ENCODE results near the gene TLX2. TPM values are rescaled to one million over a fixed set of nuclear protein-coding genes. Genes with fewer than 3 reads are reported as not detected.

Gene TLX2
- total and polyA plus RNA-seq, 2 of the 13 experiments (the other 11 are each of a cell fraction or from before 2014, with no cell fraction given): 0.05 to 0.20 TPM

DNA sequence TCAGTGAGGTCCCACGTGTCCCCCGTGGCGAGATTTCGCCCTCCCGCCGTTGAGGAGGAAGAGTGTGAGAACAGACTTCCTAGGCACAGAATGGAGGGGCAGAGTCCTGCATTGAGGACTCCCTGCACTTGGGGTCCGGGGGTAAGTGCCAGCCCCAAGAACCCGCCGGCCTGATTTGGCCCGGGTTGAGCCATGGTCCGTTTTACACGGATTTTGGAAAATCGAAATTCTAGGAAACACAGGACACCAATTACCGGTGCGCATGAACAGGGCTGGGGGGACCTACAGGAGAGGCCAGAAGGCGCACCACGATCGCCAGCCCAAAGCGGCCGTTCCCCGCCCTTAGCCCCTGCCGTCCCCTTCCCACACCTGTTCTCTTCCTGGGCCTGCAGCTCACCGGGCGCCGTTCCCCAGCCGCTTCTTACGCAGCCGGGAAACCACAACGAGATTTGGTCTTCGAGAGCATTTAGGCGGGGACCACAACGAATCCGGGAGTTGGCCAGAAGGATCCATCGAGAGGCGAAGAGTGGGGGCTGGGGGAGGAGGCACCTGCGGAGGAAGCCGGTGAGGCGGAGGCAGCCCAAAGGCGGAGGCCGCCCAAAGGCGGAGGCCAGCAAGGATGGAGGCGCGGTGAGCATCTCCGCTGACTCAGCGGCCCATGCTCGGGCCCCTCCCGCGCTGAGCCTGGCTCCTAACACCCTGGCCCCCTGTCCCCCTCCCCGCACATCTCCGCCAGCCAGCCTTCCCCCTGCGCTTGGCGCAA, 464 bp upstream of the TLX2 start (continued):
- TF ChIP-seq, protein P1, sequence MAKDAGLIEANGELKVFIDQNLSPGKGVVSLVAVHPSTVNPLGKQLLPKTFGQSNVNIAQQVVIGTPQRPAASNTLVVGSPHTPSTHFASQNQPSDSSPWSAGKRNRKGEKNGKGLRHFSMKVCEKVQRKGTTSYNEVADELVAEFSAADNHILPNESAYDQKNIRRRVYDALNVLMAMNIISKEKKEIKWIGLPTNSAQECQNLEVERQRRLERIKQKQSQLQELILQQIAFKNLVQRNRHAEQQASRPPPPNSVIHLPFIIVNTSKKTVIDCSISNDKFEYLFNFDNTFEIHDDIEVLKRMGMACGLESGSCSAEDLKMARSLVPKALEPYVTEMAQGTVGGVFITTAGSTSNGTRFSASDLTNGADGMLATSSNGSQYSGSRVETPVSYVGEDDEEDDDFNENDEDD (CRISPR knock-in tag; IDR thresholded peaks at IDR 0.05; ENCODE audit: borderline replicate concordance): 0 out of 2 replicates have a peak, but pooled peaks have one; percentile 8
- TF ChIP-seq TAF1 (CRISPR knock-in tag; IDR thresholded peaks at IDR 0.05): no peak
- peak; percentile 6; the same call in 1 of the 2 replicates for TF ChIP-seq ZBTB33 (CRISPR knock-in tag; IDR thresholded peaks at IDR 0.05)
- 0 out of 2 replicates have a peak, but pooled peaks have one; percentile 35 for TF ChIP-seq ZNF589 (CRISPR knock-in tag; conservative IDR thresholded peaks at IDR 0.05)
- peak; percentile 53; the same call in 1 of the 2 replicates for TF ChIP-seq TARDBP (CRISPR knock-in tag; IDR thresholded peaks at IDR 0.05)
- no peak for TF ChIP-seq ZSCAN30 (CRISPR knock-in tag; IDR thresholded peaks at IDR 0.05)
- TF ChIP-seq, protein P2, sequence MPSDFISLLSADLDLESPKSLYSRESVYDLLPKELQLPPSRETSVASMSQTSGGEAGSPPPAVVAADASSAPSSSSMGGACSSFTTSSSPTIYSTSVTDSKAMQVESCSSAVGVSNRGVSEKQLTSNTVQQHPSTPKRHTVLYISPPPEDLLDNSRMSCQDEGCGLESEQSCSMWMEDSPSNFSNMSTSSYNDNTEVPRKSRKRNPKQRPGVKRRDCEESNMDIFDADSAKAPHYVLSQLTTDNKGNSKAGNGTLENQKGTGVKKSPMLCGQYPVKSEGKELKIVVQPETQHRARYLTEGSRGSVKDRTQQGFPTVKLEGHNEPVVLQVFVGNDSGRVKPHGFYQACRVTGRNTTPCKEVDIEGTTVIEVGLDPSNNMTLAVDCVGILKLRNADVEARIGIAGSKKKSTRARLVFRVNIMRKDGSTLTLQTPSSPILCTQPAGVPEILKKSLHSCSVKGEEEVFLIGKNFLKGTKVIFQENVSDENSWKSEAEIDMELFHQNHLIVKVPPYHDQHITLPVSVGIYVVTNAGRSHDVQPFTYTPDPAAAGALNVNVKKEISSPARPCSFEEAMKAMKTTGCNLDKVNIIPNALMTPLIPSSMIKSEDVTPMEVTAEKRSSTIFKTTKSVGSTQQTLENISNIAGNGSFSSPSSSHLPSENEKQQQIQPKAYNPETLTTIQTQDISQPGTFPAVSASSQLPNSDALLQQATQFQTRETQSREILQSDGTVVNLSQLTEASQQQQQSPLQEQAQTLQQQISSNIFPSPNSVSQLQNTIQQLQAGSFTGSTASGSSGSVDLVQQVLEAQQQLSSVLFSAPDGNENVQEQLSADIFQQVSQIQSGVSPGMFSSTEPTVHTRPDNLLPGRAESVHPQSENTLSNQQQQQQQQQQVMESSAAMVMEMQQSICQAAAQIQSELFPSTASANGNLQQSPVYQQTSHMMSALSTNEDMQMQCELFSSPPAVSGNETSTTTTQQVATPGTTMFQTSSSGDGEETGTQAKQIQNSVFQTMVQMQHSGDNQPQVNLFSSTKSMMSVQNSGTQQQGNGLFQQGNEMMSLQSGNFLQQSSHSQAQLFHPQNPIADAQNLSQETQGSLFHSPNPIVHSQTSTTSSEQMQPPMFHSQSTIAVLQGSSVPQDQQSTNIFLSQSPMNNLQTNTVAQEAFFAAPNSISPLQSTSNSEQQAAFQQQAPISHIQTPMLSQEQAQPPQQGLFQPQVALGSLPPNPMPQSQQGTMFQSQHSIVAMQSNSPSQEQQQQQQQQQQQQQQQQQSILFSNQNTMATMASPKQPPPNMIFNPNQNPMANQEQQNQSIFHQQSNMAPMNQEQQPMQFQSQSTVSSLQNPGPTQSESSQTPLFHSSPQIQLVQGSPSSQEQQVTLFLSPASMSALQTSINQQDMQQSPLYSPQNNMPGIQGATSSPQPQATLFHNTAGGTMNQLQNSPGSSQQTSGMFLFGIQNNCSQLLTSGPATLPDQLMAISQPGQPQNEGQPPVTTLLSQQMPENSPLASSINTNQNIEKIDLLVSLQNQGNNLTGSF (CRISPR knock-in tag; IDR thresholded peaks at IDR 0.05): no peak
- TF ChIP-seq, protein P3, sequence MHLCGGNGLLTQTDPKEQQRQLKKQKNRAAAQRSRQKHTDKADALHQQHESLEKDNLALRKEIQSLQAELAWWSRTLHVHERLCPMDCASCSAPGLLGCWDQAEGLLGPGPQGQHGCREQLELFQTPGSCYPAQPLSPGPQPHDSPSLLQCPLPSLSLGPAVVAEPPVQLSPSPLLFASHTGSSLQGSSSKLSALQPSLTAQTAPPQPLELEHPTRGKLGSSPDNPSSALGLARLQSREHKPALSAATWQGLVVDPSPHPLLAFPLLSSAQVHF (CRISPR knock-in tag; IDR thresholded peaks at IDR 0.05): 0 out of 2 replicates have a peak, but pooled peaks have one; percentile 63
- peak; percentile 25; the same call in 1 of the 2 replicates for TF ChIP-seq RXRA (CRISPR knock-in tag; IDR thresholded peaks at IDR 0.05)
- TF ChIP-seq PCBP1 (IDR thresholded peaks at IDR 0.05; ENCODE audit: borderline replicate concordance, low read depth, low read length): 0 out of 2 replicates have a peak, but pooled peaks have one; percentile 32
- no peak for TF ChIP-seq ZNF292 (CRISPR knock-in tag; IDR thresholded peaks at IDR 0.05; ENCODE audit: borderline replicate concordance, low read depth)
- TF ChIP-seq, protein P4, sequence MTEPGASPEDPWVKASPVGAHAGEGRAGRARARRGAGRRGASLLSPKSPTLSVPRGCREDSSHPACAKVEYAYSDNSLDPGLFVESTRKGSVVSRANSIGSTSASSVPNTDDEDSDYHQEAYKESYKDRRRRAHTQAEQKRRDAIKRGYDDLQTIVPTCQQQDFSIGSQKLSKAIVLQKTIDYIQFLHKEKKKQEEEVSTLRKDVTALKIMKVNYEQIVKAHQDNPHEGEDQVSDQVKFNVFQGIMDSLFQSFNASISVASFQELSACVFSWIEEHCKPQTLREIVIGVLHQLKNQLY (CRISPR knock-in tag; IDR thresholded peaks at IDR 0.05): no peak
- no peak for TF ChIP-seq JDP2 (CRISPR knock-in tag; IDR thresholded peaks at IDR 0.05; ENCODE audit: borderline replicate concordance)
- peak; percentile 56; the same call in 1 of the 2 replicates for TF ChIP-seq ZBTB49 (CRISPR knock-in tag; IDR thresholded peaks at IDR 0.05; ENCODE audit: borderline replicate concordance)

Data from HepG2 (cell line).